PC-3 (cell line): Measurements from ENCODE around the gene BLTP1. TPM values are rescaled to one million over a fixed set of nuclear protein-coding genes. Genes with fewer than 3 reads are reported as not detected.

Experiments
- ATAC-seq: fragments of 200-7000 bp; cut with Tn5 transposase; 2 replicates; pipeline ENCODE4 v1.9.1; 2020; ENCODE audit warnings: mild to moderate bottlenecking, moderate library complexity
- BruUV-seq: library from RNA; stranded (reverse); fragments of 400-500 nt; replicated peaks from 2 replicates; lab custom pipeline; 2021; lab: Mats Ljungman, UMichigan
- CTCF ChIA-PET: fragments of 300-600 bp; sonication (Branson Sonifier 250); formaldehyde crosslinking; loops from one replicate; lab custom pipeline; 2022; ENCODE audit warnings: antibody characterized with exemption; lab: Charles Lee
- POLR2A ChIA-PET: fragments of 300-600 bp; sonication (Branson Sonifier 250); formaldehyde crosslinking; loops from one replicate; lab custom pipeline; 2022; ENCODE audit warnings: antibody characterized with exemption; ENCODE audit not compliant: unreplicated experiment; lab: Charles Lee
- DNase-seq: peaks from one replicate; pipeline ENCODE4 v3.0.0-alpha.2; 2015
- H2AFZ ChIP-seq: fragments of 300-600 bp; sonication (generic); 2 replicates; pipeline ENCODE4 v1.6.0; 2016; ENCODE audit warnings: antibody characterized with exemption, low read length
- H3F3A ChIP-seq: fragments of 300-600 bp; sonication (generic); one replicate; pipeline ENCODE4 v1.6.0; 2017; ENCODE audit warnings: antibody characterized with exemption, low read length, control low read depth, mild to moderate bottlenecking; ENCODE audit not compliant: unreplicated experiment
- H3K27ac ChIP-seq: fragments of 300-600 bp; sonication (generic); 2 replicates; pipeline ENCODE4 v1.5.1; 2016; ENCODE audit warnings: mild to moderate bottlenecking, low read length
- H3K27me3 ChIP-seq: fragments of 300-600 bp; sonication (generic); 2 replicates; pipeline ENCODE4 v1.6.1; 2016; ENCODE audit warnings: low read length, mixed read lengths
- H3K36me3 ChIP-seq: fragments of 300-600 bp; sonication (generic); 2 replicates; pipeline ENCODE4 v1.6.1; 2016; ENCODE audit warnings: low read depth, mixed run types, low read length, mixed read lengths
- H3K4me1 ChIP-seq: fragments of 300-600 bp; sonication (generic); 2 replicates; pipeline ENCODE4 v1.5.1; 2016; ENCODE audit warnings: low read length; ENCODE audit not compliant: insufficient read depth
- H3K4me2 ChIP-seq: fragments of 300-600 bp; sonication (generic); 2 replicates; pipeline ENCODE4 v1.6.0; 2016; ENCODE audit warnings: low read length
- H3K4me3 ChIP-seq: fragments of 300-600 bp; sonication (generic); 2 replicates; pipeline ENCODE4 v1.5.1; 2016; ENCODE audit warnings: mild to moderate bottlenecking, low read length, mixed read lengths
- H3K79me2 ChIP-seq: fragments of 300-600 bp; sonication (generic); 2 replicates; pipeline ENCODE4 v1.6.1; 2017; ENCODE audit warnings: low read length, mixed read lengths
- H3K9ac ChIP-seq: fragments of 300-600 bp; sonication (generic); 2 replicates; pipeline ENCODE4 v1.6.0; 2016; ENCODE audit warnings: mild to moderate bottlenecking, low read length
- H3K9me2 ChIP-seq: fragments of 300-600 bp; sonication (generic); replicated peaks from 2 replicates; pipeline ENCODE4 v1.6.1; 2016; ENCODE audit warnings: mixed run types, low read length, mixed read lengths
- H3K9me3 ChIP-seq: fragments of 300-600 bp; sonication (generic); 2 replicates; pipeline ENCODE4 v1.6.1; 2016; ENCODE audit warnings: low read length, mixed read lengths
- H4K20me1 ChIP-seq: fragments of 300-600 bp; sonication (generic); 2 replicates; pipeline ENCODE4 v1.6.1; 2016; ENCODE audit warnings: low read length, mixed read lengths
- EZH2 ChIP-seq: fragments of 300-600 bp; sonication (generic); IDR thresholded peaks from one replicate; pipeline ENCODE4 v1.6.1; 2017; ENCODE audit warnings: antibody characterized with exemption, mild to moderate bottlenecking, low read length; ENCODE audit not compliant: unreplicated experiment
- EZH2phosphoT487 ChIP-seq: fragments of 300-600 bp; sonication (generic); IDR thresholded peaks from 2 replicates; pipeline ENCODE4 v1.6.1; 2018; ENCODE audit warnings: mild to moderate bottlenecking, antibody characterized with exemption, low read length, borderline replicate concordance
- intact Hi-C: fragments of 100-400 bp; cut with micrococcal nuclease; formaldehyde crosslinking; loops from 2 replicates; pipeline ENCODE4 v1.9.0; 2023
- total RNA-seq: library from RNA; depleted of rRNA; stranded (reverse); fragments of >200 nt; gene quantifications from 2 replicates; pipeline ENCODE4 v1.2.3, GENCODE V29; 2014
- TF ChIP-seq, protein P1 (sequence below): fragments of 300-600 bp; sonication (generic); conservative IDR thresholded peaks from 2 replicates; pipeline ENCODE4 v1.5.1; 2017; ENCODE audit warnings: antibody characterized with exemption, low read depth, mild to moderate bottlenecking, low read length

The BLTP1 gene
- total RNA-seq, 1 experiment from 2014 or later, result 19.8 TPM

DNA sequence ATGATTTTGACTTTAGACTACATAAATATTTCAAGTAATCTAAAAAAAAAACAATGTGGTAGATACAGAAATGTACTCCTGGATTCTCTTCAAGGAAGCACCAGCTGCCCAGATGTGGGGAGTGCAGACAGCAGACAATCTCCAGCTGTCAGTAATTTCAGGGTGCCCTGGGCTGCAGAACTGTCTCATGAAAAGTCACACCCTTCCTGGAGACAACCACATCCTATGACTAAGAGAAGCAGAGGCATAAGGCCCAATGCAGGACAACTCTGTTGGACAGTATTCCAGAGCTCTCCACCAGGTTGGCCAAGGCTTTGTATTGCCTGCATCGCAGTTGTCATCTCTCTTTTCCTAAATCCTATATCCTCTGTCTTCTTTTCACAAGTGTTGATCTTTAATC is 34.4 kb upstream of the BLTP1 start:
- Histone ChIP-seq H3K9me3 (no peaks in the 10 kb centered on the region), H3K4me3 (no peak overlapping the region), H4K20me1 (no peaks in the 10 kb centered on the region), H3K36me3 (no peaks in the 10 kb centered on the region), H3F3A (no peaks in the 10 kb centered on the region), H3K27me3 (no peaks in the 10 kb centered on the region), H3K4me1 (no peaks in the 10 kb centered on the region; the same call in 1 of the 2 replicates), H3K9ac (no peak overlapping the region), H3K27ac (no peak overlapping the region), H2AFZ (no peak overlapping the region), H3K4me2 (no peak overlapping the region), H3K79me2 (no peaks in the 10 kb centered on the region), H3K9me2 (no peaks in the 10 kb centered on the region)
- POLR2A ChIA-PET, result no interaction called here
- no peak for TF ChIP-seq EZH2phosphoT487
- DNase-seq (no peak), ATAC-seq (peak; percentile 58; the same call in 1 of the 2 replicates)
- BruUV-seq, result no TSS peak
- intact Hi-C loops, result no loop called here
- CTCF ChIA-PET, result no interaction called here

DNA sequence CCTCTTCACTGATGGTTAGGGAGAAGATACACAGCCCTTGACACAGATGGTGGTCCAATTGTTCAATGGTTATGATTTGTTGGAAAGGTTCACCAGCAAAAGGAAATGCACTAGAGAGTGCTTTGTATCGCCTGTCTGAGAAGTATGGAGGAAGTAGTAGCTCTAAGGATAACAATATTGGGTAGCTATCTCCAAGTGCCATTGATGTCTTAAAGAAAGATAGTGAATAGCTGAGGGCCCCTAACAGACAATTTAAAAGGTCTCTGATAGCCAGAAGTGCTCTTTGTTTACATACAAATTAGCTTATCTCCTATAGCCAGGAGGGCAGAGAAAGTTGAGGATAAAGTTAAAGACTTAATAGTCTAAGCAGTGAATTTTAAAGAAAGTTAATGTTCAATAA is 33.9 kb upstream of the BLTP1 start:
- Histone ChIP-seq H3K9me3 (no peaks in the 10 kb centered on the region), H3K4me3 (no peak overlapping the region), H3K27ac (no peak overlapping the region), H3F3A (no peaks in the 10 kb centered on the region), H3K9me2 (no peaks in the 10 kb centered on the region), H3K36me3 (no peaks in the 10 kb centered on the region), H3K79me2 (no peaks in the 10 kb centered on the region), H4K20me1 (no peaks in the 10 kb centered on the region), H3K4me1 (no peaks in the 10 kb centered on the region; the same call in 1 of the 2 replicates), H2AFZ (no peak overlapping the region), H3K27me3 (no peaks in the 10 kb centered on the region), H3K9ac (no peak overlapping the region), H3K4me2 (no peak overlapping the region)
- no TSS peak for BruUV-seq
- TF ChIP-seq, protein P1, sequence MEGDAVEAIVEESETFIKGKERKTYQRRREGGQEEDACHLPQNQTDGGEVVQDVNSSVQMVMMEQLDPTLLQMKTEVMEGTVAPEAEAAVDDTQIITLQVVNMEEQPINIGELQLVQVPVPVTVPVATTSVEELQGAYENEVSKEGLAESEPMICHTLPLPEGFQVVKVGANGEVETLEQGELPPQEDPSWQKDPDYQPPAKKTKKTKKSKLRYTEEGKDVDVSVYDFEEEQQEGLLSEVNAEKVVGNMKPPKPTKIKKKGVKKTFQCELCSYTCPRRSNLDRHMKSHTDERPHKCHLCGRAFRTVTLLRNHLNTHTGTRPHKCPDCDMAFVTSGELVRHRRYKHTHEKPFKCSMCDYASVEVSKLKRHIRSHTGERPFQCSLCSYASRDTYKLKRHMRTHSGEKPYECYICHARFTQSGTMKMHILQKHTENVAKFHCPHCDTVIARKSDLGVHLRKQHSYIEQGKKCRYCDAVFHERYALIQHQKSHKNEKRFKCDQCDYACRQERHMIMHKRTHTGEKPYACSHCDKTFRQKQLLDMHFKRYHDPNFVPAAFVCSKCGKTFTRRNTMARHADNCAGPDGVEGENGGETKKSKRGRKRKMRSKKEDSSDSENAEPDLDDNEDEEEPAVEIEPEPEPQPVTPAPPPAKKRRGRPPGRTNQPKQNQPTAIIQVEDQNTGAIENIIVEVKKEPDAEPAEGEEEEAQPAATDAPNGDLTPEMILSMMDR, result no peak
- TF ChIP-seq EZH2 (no peak), EZH2phosphoT487 (no peak)
- ATAC-seq (no peak), DNase-seq (no peak)
- ChIA-PET POLR2A (no interaction called here), CTCF (no interaction called here)
- intact Hi-C loops, result no loop called here

DNA sequence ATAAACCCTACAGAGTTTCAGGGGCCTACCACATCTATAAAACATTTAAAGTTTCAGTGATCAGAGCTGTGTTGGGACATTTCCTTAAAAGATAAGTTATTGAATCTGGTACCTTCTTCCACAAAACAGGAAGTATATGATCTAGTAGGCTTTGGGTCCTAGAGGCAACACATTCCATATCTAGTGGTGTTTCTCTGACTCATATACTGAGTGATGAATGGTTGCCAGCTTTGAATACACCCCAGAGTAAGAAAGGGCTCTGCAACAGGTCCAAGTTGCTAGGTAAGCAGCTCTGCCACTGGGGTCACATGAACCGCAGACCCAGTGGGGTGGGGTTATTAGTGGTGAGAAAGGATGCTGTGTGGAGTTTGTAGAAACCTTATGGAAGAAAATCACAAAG is 32.4 kb upstream of the BLTP1 start:
- intact Hi-C loops, result no loop called here

More for the DNA sequence above, 32.4 kb upstream of the BLTP1 start:
- H3K9me3 ChIP-seq, result no peaks in the 10 kb centered on the region
- H3K4me3 ChIP-seq, result no peak overlapping the region
- no peak overlapping the region for H2AFZ ChIP-seq
- H3K4me1 ChIP-seq, result no peaks in the 10 kb centered on the region; the same call in 1 of the 2 replicates
- ChIA-PET POLR2A (no interaction called here), CTCF (no interaction called here)
- H3K9me2 ChIP-seq, result no peaks in the 10 kb centered on the region
- no peak overlapping the region for H3K9ac ChIP-seq
- TF ChIP-seq EZH2, result no peak
- TF ChIP-seq, protein P1, result no peak
- BruUV-seq, result no TSS peak
- ATAC-seq (no peak), DNase-seq (no peak)
- no peaks in the 10 kb centered on the region for H3K36me3 ChIP-seq
- H3K27me3 ChIP-seq, result no peaks in the 10 kb centered on the region
- no peak overlapping the region for H3K4me2 ChIP-seq
- no peaks in the 10 kb centered on the region for H3F3A ChIP-seq
- H3K79me2 ChIP-seq, result no peaks in the 10 kb centered on the region
- no peak overlapping the region for H3K27ac ChIP-seq
- no peaks in the 10 kb centered on the region for H4K20me1 ChIP-seq
